GM18502 (cell line): ENCODE data around the gene IFTAP.
"Not testable (repeated sequence)": the region's sequence is repeated elsewhere in the genome, so short reads cannot be mapped to it uniquely, and the experiment has no call there.

Experiments used
- ATAC-seq: cut with Tn5 transposase; IDR thresholded peaks from one replicate; pipeline ENCODE4 v1.9.1; 2021; ENCODE audit warnings: mild to moderate bottlenecking; ENCODE audit not compliant: unreplicated experiment, poor library complexity

IFTAP gene, protein sequence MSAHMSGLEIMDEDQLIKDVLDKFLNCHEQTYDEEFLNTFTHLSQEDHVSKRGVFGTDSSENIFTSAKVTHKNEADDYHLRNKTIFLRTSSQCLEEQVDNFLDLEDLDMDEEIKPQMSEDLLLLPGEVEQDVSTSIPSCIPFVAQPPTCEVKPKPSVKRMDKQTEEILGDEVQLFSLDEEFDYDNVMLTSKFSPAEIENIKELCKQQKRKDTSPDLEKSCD

DNA sequence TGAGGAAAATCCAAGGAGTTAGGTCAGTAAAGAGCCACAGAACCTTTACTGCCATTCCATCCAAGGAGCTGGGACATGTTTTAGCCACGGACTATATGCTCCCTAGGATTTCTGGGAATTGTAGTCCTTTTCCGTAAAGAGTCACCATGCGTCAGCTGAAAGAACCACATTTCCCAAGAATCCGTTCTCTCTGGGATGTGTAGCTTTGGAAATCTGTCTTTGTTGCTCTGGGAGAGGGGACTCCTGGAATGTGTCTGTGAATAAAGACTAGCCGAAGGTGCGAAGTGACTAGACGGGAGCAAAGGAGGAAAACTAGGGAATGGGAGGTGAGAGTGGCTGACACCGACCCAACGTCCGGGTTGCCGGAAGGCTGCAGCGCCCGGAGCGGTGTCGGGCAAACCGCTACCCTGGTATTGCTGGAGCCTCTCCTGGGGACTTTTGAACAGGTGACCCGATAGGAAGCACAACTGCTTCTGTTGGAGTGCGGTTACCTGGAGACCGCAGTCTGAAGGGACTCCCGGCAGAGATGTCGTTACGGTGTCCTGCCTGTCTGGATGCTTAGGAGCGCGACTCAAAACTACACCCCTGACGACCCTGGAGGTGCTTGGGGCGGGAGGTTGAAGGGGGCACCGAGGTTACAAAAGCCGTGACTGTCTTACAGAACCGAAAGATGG lies at the start of gene IFTAP:
TSS of gene IFTAP (plus strand) at position 187 of the 674 bp plus-strand sequence. CDS start 15,602 bp downstream, outside the sequence.
- ATAC-seq, result no peak

DNA sequence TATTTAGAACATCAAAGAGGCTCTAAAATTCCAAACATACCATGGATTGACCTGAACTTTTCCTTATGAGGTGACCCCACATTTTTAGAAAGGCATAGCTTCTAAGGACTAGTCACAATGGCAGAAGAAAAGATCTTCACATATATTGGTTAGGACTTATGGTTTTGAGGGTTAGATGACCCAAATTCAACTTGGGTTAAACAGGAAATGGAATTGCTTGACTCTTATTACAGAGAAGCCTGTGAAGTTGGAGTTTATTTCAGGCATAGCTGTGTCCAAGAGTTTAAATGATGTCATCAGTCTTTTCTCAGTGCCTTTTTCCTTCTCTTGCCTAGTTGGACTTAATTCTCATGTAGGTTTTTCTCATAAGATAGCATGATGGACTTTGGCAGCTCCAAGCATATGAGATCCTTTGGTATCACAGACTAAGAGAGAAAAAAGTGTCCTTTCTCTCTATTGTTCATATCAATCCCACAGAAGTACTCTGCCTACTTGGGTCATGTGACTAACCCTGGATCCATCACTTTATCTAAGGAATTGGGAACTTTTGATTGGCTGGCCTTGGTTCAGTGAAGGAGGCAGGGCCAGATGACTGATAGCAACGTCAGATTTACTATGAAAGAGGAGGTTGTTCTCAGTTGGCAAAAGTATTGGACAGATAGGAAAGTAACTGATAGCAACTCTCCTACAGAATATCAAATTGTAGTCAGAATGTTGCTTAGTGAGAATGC lies 43.8 kb upstream of the IFTAP start:
- ATAC-seq, result no peak

DNA sequence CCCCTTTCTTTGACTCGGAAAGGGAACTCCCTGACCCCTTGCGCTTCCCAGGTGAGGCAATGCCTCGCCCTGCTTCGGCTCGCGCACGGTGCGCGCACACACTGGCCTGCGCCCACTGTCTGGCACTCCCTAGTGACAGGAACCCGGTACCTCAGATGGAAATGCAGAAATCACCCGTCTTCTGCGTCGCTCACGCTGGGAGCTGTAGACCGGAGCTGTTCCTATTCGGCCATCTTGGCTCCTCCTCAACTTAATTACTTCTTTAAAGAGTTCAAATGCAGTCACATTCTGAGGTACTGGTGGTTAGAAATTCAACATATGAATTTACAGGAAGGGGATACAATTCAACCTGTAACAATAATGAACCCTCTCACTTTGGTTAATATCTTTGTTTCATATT lies 36.9 kb upstream of the IFTAP start:
- ATAC-seq, result not testable (repeated sequence)

DNA sequence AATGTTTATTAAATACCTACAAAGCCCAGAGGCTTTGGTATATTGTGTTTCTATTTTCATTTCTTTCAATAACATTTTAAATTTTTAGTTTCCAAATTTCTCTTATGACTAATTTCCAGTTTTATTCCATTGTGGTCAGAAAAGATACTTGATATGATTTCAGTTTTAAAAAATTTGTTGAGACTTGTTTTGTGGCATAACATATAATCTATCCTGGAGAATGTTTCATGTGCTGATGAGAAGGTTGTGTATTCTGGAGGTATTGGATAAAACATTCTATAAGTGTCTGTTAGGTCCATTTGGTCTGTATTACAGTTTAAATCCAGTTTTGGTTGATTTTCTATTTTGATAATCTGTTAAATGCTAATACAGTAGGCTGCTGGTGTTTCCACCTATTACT lies 36.3 kb upstream of the IFTAP start:
- ATAC-seq, result no peak

DNA sequence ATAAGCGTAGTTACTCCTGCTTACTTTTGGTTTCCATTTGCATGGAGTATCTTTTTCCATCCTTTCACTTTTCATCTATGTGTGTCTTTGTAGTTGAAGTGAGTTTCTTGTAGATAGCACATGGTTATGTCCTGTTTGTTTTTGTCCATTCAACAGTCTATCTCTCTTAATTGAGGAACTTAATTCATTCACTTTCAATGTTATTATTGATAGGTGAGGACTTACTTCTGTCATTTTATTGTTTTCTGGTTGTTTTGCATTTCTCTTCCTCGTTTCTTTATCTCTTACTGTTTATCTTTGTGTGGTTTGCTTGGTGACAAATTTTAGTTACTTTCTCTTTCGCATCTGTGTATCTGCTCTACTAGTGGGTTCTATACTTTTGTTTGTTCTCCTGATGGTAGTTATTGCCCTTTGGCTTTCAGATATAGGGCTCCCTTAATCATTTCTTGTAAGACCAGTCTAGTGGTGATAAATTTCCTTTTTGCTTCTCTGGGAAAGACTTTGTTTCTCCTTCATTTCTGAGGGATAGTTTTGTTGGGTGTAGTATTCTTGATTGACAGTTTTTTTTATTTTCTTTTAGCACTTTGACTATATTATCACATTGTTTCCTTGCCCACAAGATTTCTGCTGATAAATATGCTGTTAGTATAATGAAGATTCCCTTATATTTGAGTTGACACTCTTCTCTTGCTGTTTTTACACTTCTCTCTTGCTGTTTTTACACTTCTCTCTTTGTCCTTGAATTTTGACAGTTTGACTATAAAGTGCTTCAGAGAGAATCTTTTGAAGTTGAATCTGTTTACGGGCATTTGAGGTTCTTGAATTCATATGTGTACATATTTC lies 35.5 kb upstream of the IFTAP start:
- ATAC-seq, result peak; percentile 99

DNA sequence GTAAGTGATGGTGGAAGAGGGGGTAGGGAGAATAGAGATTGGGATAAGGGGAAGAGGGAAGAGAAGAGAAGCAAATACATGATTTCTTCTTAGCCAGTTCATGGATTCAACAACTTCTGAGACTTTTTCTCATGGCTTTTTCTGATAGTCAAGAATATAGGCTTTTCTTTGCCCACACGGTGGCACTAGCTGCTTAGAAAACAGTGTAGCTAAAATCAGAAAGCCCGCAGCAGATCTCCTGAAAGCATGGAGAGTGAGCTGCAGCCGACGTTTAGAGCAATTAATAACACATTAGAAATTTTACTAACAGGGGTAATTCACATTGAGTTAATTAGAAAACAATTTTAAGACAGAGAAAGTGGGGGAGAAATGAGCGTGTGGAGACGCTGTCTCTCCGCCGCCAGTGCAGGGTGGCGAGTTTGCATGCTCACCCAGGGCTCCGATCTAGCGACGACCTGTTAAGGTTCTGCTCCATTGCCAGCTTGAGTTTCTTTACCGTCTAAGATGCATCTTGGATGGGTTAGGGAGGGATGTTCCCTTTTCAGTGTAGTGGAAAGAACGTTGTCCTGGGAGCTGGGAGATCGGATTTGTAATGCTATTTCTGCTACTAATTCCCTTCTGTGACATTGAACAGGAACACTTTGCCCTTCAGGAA lies 29.8 kb upstream of the IFTAP start:
- peak; percentile 76 for ATAC-seq

DNA sequence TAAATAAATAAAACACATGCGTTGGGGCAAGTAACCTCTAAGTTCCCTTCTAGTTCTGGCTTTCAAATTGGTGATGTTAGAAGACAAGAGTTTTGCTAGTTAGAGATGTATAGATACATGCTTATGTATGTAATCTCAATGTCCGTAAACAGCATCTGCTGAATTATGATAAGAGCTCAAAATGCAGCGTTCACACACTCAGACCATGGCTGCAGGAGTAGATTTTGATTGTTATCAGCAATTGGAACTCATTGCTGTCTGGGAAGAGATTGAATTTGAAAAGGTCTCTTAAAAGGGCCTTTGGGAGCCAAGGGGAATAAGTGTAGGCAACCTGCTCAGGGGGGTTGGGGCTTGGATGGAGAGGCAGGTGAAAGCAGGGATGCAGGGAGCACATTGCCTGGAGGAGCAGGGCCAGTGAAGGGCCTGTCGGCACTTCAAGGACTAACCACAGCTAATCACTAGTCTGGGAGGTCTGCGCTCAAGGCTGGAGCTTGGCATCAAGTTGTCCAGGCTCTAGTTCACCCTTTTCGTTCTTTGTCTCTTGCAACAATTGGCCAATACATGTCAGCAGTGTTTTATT lies 29.2 kb upstream of the IFTAP start:
- ATAC-seq, result no peak

DNA sequence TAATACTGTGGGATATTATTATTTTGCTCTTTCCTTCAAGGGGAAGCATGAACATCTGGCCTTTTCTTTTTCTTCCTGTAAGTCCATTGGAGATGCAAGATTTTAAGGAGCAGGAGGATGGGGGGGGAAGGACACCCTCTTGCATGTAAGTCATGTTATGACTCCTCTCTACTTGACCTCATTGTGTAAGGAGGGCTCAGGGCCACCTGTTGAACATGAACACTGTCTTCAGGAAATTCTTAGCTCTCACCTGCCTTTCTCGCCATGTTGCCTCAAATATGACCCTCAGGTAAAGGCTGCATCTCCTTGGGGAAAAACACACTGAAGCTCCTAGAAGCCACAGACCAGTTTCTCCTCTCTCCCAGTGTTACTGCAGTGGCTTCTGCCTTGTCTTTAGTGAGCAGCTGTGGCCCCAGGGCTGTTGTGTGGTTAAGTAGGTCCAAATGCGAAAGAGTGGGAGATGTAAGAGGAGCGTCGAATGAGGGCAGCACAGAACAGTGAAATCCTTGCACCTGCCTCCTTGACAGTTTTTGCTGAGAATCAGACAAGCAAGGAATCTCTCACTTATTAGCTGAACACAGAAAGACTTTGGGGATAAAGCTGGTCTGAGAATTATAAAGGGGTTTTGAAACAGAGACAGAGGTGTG lies 27.8 kb upstream of the IFTAP start:
- no peak for ATAC-seq

DNA sequence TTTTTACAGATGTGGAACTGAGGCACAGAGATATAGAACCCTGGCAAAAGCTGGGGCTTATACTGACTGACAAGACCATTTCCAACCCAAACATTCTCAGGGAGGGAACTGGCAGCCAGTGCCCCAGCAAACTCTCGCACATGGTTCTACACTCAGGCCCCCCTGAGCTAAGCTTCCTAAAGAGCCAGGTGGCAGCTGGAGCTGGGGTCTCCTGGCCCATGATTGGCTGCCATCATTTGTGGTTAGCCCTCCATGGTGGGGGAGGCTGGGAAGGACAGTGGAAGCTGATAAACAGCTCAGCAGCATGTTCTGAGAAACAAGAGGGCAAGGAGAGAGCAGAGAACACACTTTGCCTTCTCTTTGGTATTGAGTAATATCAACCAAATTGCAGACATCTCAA lies 26.6 kb upstream of the IFTAP start, which contains the start of gene RAG1:
TSS of gene RAG1 (plus strand) at position 314 of the 400 bp plus-strand sequence. CDS start 5,298 bp downstream, outside the sequence.
- no peak for ATAC-seq

DNA sequence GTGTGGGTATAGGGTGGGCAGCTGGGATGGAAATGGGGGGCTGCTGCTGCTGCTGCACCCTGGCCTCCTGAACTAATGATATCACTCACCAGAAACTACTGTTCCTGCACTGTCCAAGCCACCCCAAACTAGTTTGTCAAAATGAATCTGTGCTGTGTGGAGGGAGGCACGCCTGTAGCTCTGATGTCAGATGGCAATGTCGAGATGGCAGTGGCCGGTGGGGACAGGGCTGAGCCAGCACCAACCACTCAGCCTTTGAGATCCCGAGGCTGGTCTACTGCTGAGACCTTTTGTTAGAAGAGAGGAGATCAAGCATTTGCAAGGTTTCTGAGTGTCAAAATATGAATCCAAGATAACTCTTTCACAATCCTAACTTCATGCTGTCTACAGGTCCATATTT lies 25.2 kb upstream of the IFTAP start:
- ATAC-seq, result no peak

DNA sequence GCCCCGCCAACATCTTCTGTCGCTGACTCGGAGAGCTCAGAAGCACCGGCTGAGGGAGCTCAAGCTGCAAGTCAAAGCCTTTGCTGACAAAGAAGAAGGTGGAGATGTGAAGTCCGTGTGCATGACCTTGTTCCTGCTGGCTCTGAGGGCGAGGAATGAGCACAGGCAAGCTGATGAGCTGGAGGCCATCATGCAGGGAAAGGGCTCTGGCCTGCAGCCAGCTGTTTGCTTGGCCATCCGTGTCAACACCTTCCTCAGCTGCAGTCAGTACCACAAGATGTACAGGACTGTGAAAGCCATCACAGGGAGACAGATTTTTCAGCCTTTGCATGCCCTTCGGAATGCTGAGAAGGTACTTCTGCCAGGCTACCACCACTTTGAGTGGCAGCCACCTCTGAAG lies 19.8 kb upstream of the IFTAP start:
- no peak for ATAC-seq

DNA sequence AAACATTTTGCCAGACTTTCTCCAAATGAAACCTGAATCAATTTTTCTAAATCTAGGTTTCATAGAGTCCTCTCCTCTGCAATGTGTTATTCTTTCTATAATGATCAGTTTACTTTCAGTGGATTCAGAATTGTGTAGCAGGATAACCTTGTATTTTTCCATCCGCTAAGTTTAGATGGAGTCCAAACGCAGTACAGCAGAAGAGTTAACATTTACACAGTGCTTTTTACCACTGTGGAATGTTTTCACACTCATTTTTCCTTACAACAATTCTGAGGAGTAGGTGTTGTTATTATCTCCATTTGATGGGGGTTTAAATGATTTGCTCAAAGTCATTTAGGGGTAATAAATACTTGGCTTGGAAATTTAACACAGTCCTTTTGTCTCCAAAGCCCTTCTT lies 16.9 kb upstream of the IFTAP start:
- ATAC-seq, result no peak

DNA sequence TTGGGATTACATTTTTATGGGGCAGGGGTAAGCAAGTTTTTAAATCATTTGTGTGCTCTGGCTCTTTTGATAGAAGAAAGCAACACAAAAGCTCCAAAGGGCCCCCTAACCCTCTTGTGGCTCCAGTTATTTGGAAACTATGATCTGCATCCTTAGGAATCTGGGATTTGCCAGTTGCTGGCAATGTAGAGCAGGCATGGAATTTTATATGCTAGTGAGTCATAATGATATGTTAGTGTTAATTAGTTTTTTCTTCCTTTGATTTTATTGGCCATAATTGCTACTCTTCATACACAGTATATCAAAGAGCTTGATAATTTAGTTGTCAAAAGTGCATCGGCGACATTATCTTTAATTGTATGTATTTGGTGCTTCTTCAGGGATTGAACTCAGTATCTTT lies 16.4 kb upstream of the IFTAP start:
- ATAC-seq, result no peak

DNA sequence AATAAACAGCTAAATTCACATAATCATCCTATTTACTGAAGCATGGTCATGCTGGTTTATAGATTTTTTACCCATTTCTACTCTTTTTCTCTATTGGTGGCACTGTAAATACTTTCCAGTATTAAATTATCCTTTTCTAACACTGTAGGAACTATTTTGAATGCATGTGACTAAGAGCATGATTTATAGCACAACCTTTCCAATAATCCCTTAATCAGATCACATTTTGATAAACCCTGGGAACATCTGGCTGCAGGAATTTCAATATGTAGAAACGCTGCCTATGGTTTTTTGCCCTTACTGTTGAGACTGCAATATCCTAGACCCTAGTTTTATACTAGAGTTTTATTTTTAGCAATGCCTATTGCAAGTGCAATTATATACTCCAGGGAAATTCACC lies 15.8 kb upstream of the IFTAP start:
- no peak for ATAC-seq

DNA sequence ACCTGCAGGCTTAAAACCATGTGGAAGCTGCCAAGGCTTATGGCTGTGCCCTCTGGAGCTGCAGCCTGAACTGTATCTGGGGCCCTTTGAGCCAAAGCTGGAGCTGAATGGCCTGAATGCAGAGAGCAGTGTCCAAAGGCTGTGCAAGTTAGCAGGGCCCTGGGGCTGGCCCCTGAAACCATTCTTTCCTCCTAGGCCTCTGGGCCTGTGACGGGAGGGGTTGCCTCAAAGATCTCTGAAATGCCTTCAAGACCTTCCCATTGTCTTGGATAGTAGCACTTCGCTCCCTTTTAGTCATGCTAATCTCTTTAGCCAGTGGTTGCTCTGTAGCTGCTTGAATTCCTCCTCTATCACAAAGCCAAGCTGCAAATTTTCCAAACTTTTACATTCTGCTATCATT lies 12.8 kb upstream of the IFTAP start:
- ATAC-seq, result no peak

DNA sequence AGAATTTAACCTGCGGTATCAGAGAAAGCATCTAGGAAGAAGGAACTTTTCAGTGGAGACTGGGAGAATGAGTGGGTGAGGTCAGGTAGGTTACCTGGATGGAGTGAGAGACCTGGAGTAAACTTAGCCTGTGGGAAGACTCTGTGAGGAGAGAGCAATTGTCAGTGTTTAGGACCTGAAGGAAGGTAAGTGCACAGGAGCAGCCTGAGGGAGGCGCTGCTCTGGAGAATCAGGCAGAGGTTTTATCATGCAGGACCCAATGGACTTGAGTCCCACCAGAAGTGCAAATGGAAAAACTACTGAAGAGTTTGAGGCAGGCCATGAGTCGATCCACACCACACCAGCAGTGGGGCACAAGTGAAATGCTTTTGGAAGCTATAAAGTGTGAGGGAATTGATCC lies 10.6 kb upstream of the IFTAP start:
- no peak for ATAC-seq

DNA sequence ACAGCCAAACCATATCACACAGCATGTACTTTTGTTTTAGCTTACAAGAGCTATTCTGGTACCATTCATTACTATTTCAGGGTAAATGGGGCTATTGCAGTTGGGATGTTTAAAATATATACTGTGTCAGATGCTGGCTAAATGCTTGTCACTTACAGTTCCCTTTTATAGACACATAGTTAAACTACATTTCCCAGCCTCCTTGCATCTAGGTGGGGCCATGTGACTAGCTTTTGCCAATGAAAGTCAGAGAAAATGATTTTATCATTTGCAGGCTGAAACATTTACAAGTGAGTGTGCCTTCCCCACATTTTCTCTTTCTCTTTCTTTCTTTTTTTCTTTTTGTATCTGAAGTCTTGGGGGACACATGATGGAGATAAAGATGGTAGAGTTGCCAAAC lies 7.8 kb upstream of the IFTAP start:
- ATAC-seq, result peak; percentile 75

DNA sequence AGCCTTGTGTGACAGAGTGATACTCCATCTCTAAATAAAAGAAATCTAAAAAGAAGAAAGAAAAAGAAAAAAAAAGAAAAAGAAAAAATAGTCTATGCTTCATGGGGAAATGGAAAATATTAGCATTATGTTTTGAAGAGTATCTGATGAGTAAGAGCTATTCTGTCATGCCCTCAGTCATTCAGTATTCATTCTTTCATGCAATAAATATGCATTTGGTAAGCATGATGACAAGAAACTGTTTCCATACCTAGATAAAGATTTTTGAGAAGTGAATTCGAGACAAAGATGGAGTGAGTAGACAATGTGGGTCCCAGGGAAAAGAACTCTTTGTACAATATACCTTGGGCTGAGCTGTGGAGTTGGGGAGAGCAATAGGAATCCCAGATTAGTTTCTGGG lies 6.2 kb upstream of the IFTAP start:
- ATAC-seq, result no peak

DNA sequence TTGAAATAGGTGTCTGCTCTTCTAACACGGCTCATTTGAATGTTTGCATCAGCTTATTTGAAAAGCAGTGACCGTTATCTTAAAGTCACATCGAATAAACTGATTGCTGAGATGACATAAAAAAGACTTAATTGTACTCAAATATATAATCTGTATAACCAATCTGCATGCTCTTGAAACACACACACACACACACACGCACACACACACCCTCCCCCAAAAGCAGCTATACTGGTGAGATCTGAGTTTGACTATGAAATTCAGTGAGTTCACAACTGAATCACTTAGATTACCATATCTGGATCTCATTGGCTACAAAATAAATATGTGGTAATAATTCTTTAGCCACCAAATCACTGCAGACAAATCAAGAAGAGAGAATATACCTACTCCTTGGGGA lies 3.8 kb upstream of the IFTAP start:
- no peak for ATAC-seq
